NCI-H2171 treated with DMSO at 0.1 percent for 48 hours (cell line): ENCODE results near the gene CACNA1D.

ENCODE experiments used
- DNase-seq: peaks from one replicate; lab custom pipeline; 2025; lab: John Stamatoyannopoulos, UW

CACNA1D gene

DNA sequence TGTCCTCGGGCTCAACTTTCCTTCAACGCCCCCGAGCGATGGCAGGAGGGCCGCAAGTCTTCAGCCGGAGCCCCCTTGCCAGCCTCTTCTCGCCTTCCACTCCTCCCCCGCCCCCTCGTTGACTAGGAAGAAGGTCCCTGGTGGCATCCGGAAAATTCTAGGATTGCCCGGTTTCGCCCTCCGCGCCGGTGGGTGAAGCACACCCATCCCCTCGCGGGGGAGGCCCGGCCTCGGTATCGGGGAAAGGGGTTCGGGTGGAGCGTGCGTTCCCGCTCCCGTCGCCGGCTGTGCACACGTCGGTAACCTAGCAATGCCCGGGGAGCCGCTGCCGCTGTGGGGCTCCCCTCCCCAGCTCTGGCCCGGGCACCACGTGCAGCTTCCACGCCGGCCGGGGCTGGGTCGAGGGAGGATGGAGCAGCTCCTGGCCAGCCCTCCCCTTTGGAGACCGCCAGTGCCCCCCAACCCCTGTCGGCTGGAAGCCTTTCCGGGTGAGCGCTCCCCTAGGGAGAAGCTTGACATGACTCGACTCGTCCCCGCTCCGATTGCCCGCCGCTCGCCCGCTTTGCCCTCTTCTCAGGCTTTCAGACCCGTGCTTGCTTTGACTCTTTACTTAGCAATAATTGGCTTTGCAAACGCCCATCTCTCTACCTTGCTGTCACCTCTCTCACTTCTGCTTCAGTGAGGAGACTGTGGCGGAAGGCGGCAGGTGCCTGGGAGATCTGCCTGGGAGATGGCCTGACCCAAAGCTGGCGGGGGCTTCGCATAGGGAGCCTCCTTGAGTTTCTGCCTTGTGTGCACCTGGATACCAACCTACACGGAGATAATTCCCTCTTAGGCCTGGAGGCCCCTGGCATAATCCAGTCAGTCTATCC is 1.3 kb downstream of the CACNA1D start:
- DNase-seq, result peak; percentile 59

DNA sequence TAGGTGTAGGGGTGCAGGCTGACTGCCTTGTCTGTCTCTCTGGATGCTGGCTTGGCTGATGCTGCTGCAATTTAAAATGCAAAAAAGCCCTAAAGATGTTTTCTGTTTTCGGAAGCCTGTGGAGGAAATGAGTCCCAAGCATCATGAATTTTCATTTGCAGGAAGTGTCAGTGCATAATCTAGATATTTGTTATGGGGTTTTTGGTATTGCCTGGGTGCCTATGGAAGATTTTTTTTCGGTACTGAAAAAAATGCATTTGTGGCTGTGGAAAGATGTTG is 1.9 kb downstream of the CACNA1D start:
- no peak for DNase-seq

DNA sequence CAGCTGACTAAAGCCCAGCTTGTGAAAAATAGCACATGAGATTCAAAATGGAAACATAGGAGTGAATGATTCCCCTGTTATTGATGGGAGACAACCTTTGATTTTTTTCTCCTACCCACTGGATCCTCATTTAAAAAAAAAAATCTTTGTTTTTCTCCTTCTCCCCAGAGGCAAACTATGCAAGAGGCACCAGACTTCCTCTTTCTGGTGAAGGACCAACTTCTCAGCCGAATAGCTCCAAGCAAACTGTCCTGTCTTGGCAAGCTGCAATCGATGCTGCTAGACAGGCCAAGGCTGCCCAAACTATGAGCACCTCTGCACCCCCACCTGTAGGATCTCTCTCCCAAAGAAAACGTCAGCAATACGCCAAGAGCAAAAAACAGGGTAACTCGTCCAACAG is 2.6 kb downstream of the CACNA1D start:
- no peak for DNase-seq

DNA sequence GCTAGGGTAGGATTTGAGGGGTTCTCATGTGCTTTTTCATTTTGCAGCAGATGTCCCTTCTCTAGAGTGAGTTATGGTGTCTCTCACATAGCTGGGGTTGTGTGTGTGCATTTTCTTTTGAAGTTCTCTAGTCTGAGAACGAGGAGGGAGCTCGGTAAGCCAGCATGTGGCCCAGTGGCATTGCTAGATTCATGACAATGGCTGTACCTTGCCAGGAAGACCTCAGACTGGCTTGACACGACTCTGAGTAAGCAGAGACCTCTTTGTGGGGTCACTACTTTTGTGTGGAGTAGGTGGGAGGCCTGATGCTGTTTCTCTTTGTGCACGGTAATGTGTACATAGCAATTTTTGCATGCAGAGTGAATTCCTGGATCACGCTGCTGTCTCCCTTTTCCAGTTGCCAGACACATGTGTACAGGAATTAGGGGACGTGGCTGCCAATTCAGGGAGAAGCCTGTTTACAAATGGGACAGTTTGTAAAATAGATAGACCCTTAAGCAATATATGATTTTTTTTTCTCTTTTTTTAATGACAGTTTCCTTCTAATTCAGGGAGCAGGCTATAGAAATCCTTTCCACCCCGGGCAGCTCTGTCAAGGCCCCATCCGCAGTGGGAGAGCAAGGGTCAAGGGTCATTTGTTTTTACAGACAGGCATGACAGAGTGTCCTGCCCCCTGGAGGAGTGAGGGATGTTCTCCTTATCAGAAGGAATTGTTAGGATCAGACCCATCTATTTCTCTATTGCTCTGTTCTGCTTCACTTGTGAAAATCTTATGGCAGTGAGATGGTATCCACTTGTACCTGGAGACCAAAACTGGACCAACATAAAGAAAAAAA is 4.6 kb downstream of the CACNA1D start:
- no peak for DNase-seq

DNA sequence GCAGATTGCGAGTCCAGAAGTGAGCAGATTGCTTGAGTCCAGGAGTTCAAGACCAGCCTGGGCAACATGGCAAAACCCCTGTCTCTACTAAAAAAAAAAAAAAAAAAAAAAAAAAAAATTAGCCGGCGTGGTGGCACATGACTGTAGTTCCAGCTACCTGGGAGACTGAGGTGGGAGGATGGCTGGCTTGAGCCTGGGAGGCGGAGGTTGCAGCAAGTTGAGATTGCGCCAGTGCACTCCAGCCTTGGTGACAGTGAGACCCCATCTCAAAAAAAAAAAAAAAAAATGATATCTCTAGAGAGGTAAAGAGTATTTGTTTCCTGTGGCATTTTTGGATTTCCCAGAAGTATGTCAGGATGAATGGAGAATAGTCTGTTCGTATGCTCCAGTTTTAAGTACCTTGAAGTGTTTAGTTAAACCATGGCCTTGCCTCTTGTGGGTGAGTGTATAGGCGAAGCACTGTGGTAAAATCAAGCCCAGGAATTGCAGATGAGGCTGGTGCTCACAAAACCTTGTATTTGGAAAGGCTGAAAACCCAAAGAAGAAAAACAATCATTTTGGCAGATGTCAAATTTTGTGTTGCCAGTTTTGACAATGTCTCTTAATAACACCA is 5.9 kb downstream of the CACNA1D start:
- no peak for DNase-seq

DNA sequence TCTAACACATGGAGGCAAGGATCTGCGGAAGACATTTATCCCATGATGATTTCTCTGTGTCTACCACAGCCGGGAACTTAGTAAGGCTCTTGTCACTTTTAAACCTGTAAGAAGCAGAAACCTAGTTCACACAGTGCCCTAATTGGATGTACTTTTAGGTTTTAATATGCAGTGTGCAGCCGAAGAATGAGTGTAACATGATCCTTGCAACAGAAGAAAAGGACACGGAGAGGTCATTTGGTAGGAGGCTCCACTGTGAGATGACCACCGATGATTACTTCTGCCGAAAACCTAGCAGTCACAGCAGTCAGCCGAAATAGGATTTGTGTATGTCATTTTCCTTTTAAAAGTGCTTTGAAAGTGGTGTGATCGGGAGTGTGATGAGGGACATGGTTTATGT is 6.8 kb downstream of the CACNA1D start:
- no peak for DNase-seq

DNA sequence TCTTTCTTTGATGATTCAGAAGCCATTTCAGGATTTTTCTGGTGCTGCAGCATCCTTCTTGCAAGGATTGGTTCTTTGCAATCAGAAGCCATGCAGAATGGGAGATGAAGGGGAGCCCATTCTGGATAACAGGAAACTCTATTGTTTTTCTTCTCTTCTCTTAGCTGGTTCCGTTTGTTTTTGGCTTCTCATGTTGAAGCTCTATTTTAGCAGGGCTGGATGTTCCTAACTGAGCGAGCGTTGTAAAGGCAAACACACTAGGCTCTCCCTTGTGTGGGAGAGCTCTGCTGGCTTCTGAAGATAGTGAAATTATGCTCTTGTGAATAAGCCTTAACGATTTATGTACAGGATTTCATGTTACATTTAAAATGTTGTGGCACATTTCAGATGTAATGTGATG is 8.3 kb downstream of the CACNA1D start:
- no peak for DNase-seq

DNA sequence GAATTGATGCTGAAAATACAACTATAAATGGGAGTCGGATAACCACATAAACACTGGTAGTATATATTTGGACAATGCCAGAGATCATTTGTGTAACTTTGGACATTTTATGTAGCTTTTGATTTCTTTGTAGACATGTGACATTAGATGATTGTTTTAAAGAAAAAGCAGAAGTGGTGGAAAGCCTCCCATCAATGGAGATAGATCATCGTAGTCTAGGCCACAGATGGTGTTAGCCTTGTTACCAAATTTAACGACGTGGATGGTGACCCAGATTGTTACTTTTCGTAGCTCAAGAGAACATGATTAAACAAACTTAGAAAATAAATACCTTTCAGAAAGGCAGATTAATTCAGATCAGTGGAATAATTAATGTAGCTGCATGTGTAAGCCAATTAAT is 8.8 kb downstream of the CACNA1D start:
- no peak for DNase-seq

DNA sequence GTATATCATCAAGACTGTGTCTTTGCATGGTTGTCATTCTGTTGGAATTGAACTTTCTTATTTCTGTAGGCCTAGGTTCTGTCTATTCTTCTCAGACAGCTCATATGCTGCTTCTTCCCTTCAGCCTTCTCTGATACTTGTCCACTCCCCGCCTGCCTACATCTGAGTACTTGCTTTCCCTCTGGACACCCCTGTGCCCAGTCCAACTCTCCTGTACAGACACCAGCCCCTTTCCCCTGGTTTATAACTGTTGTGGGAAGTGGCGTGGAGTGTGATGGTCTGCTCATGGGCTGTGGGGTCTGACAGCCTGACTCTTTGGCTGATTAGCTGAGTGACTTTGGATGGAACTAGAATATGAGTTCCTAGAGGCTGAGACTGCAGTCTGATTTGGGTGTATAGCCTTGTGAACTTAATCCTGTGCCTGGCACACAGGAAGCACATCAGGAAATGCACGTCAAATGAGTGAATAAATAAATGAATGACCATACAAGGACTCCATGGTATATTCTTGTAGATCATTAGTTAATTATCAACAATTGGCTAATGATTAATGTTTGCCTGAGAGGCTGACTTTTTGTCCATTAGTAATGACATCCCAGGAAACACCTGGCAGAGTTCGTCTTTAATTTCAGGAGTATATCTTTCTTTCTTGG is 11.8 kb downstream of the CACNA1D start:
- DNase-seq, result no peak

DNA sequence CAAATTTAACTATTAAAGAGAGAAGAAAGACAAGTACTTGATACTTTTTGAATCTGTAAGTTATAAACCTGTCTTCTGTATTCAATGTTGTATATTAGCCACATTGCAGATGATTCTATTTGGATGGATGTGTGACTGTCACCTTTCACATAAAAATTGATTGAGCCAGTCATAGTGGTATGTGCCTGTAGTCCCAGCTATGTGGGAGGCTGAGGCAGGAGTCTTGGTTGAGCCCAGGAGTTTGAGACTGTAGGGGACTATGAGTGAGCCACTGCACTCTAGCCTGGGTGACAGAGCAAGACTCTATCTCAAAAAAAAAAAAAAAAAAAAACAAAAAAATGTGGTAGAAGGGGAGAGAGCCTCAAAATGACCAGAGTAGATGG is 12.3 kb downstream of the CACNA1D start:
- no peak for DNase-seq

DNA sequence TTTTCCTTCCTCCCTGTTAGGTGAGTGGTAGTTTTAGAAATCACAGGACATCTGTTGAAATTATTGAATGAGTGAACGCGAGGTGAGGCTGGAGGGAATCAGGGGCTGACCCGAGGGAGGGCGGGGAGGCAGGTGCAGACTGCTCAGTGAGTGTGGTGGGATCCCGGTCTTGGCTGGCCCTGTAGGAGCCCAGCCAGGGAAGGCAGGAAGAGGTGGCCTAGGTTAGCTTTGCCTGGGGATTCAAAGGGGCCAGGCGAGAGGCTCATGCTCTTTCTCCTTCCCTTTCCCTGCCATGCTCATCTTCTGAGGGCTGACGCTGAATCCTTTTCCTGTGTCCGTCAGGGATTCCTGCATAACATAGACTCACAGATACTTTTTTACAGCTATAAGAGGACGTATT is 15.1 kb downstream of the CACNA1D start:
- no peak for DNase-seq

DNA sequence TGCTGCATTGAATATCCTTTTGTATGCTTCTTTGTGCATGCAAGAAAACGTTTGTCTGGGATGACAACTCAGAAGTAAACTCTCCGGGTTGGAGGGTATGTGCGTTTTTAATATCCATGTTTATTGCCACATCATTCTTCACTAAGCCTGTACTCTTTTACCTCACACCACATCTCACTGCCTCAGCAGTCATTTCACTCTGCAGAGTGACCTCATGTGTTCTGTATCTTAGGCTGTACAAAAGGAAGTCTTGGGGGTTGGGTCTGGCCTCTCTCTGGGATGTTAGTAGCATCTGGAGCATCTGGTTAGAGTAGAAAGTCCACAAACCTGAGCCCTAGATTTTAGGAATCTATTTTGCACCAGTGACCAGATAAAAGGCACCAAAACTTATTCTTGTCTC is 16.1 kb downstream of the CACNA1D start:
- DNase-seq, result no peak

DNA sequence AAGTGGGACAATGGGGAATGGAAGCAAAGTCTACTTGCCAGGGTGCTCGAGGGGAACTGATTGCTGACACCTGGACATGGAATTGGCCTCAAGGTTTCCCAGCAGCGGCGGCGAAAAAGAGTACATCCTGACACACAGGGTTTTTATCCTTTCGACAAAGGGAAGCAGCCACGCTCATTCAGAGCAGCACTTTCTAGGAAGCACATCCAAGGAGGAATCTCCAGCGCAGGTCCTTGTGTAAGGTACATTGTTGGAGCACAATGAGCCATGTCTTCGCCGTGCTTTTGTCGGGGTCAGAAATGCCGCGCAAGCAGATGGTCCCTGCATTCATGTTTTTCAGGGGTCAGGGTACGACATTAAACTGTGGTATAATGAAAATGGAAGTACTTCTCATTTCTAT is 16.8 kb downstream of the CACNA1D start:
- DNase-seq, result no peak

DNA sequence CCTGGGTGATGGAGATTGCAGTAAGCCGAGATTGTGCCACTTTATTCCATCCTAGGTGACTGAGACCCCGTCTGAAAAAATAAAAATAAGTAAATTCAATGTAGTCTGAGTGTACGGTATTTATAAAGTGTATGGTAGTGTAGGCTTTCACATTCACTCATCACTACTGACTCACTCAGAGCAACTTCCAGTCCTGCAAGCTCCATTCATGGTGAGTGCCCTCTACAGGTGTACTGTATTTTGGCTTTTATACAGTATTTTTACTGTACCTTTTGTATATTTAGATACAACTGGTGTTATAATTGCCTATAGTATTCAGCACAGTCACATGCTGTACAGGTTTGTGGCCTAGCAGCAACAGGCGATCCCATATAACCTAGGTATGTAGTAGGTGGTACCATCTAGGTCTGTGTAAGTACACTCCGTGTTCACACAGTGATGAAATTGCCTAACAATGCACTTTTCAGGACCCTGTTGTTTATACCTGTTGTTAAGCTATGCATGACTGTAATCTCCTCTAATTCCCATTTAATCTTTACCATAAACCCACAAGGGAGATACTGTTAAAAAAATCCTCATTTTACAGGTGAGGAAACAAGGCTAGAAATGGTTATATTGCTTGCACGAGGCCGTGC is 19.3 kb downstream of the CACNA1D start:
- DNase-seq, result no peak

DNA sequence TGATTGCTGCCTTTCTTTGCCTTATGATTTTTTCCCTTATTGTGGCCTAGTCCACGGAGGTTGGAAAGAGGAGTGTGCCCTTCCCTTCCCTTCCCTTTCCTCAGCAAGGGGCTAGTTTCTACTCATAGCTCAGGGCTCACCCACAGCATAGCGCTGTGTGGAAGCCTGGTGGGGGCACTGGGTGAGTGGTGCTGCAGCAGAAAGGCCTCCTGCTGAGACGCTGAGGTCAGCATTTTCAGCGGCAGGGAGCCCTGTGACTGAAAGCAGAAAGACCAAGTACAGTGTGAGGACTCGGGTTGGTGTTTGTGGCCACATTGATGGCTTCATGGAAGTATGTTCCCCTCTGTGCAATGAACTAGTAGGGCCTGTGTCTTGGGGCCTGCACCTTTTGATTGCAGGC is 21.9 kb downstream of the CACNA1D start:
- no peak for DNase-seq

DNA sequence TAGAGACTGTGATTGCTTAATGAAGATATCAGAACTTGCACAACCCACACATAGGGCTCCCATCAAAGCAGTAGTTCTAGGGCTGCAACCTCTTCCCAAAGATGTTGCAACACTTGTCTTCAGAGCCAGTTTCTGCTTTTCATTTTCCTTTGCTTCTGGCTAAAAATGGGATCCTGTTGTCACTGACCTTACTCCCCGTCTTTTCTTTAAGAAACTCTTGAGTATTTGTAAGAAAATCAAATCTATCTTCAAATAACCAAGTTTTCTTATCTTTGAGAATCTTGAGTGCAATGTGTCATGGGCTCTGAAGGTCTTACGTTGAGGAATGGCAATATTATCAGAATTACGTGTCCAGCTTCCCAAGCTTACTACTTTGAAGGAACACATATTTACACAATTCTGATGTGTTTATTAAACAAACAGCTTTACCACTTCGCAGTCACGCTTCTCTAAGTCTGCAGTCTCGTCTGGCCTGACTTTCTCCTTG is 24.1 kb downstream of the CACNA1D start:
- no peak for DNase-seq

DNA sequence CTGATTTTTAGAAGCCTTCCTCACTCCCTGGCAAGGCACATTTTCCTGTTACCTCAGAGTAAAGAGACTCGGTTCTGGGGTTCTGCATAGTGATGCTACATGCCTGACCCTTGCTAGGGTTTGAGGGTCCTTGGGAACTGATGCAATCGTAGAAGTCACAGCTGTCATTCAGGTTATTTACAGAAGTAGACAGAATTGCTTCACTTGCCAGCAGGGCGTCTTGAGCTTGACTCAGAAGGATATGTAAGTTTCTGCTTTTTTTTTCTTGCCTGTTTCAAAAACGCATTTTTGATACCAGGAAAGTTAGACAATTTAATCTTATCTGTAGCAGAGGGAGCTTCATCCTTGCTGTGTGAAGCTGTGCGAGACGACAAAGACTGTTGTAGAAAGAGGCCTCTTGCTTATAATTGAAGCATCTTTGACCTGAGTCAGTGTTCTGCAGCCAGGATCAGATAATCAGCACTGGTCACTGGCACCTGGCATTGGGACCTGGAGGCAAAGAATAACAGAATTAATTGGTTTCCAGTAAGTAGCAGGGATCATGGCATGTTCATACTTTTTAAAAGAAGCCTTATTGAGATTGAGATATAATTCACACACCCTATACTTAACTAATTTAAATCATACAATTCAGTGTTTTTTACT is 24.8 kb downstream of the CACNA1D start:
- no peak for DNase-seq

DNA sequence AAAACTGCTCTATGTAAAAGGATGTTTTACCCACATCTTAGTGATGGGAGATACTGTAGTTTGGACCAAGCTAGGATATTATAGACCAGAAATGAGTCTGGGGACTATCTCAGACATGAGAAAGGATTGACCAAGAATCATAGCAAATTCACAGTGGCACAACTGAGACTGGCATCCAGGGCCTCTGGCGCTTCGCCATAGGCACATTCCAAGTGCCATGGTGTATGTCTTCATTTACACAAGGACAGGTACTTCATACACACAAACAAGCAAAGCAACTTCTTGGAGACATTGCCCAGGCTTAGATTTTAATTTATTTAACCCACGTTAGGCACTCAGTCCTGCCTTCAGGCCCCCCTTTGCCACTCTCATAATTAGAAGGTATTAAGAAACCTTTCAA is 28.9 kb downstream of the CACNA1D start:
- no peak for DNase-seq

DNA sequence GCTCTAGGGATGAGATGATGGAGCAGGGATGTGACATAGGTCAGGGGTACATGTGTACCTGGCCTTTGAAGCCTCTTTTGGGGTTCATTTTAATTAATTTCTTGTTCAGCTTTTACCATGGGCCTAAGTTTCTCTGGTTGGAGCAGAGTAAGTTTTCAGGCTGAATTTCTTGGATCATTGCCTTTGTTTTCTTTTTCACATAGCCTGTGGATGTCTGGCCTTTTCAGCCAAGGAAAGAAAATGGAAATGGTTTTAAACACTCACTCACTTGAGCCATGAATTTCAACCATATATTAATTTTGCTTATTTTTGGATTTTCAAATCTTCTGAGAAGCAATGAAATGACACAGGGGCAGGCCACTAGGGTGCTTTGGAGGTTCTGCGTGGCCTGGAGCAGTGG is 30.2 kb downstream of the CACNA1D start:
- no peak for DNase-seq

DNA sequence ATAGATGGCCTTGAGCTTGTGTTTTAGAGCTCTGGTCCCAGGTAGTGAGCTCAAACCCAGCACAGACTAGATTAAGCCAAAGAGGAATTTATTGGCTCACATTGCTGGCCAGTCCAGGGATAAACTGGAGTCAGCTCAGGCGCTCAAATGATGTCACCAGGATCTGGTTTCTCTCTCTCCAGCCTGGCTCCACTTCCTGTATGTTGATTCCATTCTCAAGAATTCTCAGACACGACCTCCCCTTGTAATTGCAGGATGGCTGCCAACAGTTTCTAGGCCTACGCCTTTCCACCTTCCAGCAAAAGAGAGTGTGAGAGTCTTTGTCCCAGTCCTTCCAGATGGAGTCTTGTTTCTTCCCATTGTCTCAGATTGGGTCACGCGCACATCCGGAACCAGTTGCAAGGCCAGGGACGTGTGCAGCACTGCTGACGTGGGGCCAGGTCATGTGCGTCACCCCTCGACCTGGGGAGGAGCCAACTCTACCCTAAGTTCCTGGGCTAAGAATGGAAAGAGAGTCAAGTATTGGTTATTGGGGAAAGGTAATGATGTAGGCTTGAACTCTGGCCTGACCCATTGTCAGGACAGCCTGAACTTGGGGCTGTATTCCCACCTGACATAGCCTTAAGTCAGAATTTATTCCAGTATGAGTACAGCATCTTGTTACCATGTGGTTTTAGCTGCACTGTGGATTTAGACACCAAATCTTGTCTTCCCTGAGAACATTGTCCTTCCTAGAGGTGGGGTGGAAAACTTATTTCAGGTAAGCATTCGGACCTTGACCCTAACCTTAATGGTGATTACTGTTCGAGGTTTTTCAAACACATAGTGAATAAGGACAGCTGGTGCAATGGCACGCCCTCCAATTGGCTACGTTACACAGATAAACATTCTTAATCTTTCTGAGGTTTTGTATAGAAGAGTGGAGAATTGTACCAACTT is 31.6 kb downstream of the CACNA1D start:
- no peak for DNase-seq

DNA sequence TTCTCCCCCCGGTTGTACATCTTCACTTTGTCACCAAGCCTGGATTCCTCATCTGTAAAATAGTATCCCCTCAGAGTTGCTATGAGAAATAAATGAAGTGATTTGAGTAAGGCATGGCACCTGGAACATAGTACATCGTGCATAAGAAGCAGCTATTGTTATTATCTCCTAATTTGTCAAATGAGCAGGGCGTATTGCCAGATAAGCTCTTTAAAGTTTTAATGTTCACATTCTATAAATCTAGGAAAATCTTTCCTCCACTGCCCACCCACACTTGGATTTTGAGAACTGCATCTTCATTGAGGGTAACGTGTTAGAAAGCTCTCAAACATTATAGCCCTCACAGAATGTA is 32.3 kb downstream of the CACNA1D start:
- DNase-seq, result no peak
